Stimulated activated CD8-positive, alpha-beta memory T cell treated with anti-CD3 and anti-CD28 coated beads, Interleukin-4, amount 100 ng/mL, for 1 hour (primary cell): ENCODE data around the gene ACOT7.

Experiments used
- DNase-seq, 2 donors: peaks; one replicate each; pipeline ENCODE4 v3.0.0-alpha.2; 2020; ENCODE audit warnings: low read depth in 2 of 2, low spot score in 1 of 2

Gene ACOT7

GRCh38 chr1:6251681-6252373 is 141.7 kb downstream of the ACOT7 start:
- no peak for DNase-seq

- DNase-seq, result no peak
Measured at GRCh38 chr1:6251233-6251632, 142.3 kb downstream of the ACOT7 start.

- no peak for DNase-seq
Measured at GRCh38 chr1:6249739-6250689, 143.6 kb downstream of the ACOT7 start.

GRCh38 chr1:6248932-6249738 is 144.4 kb downstream of the ACOT7 start:
- no peak for DNase-seq

GRCh38 chr1:6248161-6248776 is 145.3 kb downstream of the ACOT7 start:
- DNase-seq, result no peak

- no peak for DNase-seq
Measured at GRCh38 chr1:6247651-6248050, 145.9 kb downstream of the ACOT7 start.

GRCh38 chr1:6246497-6247467 is 146.8 kb downstream of the ACOT7 start:
- DNase-seq, result peak; percentile 44 to 67

GRCh38 chr1:6245869-6246496 is 147.6 kb downstream of the ACOT7 start:
- DNase-seq, result no peak

- peak; percentile 44 to 62 for DNase-seq
Measured at GRCh38 chr1:6245086-6245868, 148.3 kb downstream of the ACOT7 start.

- no peak for DNase-seq
Measured at GRCh38 chr1:6244401-6245049, 149.0 kb downstream of the ACOT7 start.

- no peak for DNase-seq
Measured at GRCh38 chr1:6243993-6244392, 149.6 kb downstream of the ACOT7 start, which contains the start of gene HES3. Gene HES3, plus strand, starts transcription at chr1:6244179. Its CDS starts 187 bp downstream, at chr1:6244366.

GRCh38 chr1:6243053-6243834 is 150.3 kb downstream of the ACOT7 start:
- no peak for DNase-seq

GRCh38 chr1:6241887-6242740 is 151.5 kb downstream of the ACOT7 start:
- DNase-seq, result no peak

- DNase-seq, result no peak
Measured at GRCh38 chr1:6241107-6241886, 152.3 kb downstream of the ACOT7 start.

- DNase-seq, result no peak
Measured at GRCh38 chr1:6239950-6240768, 153.4 kb downstream of the ACOT7 start.
